ENCODE data around the gene C8G.

The C8G gene

GRCh38 chr9:136935651-136936050 is 9.4 kb upstream of the C8G start:
- Histone ChIP-seq H3K9me3 (replicated peaks; ENCODE audit: low read length) (no peaks in the 10 kb centered on the region), H3K9ac (ENCODE audit: low read depth, low read length) (no peak overlapping the region), H3K4me2 (ENCODE audit: low read length) (no peak overlapping the region), H3K4me1 (ENCODE audit: control insufficient read depth, insufficient read depth, low read length) (peaks cover 6% of the 10 kb centered on the region), H3K36me3 (ENCODE audit: insufficient read depth, low read length) (peaks cover 24% of the 10 kb centered on the region), H3K4me3 (ENCODE audit: low read length) (no peak overlapping the region), H3K27me3 (ENCODE audit: control insufficient read depth, insufficient read depth, low read length) (no peaks in the 10 kb centered on the region)

- H3K4me1 ChIP-seq (ENCODE audit: control insufficient read depth, insufficient read depth, low read length), result peaks cover 6% of the 10 kb centered on the region
- no peak overlapping the region for H3K4me3 ChIP-seq (ENCODE audit: low read length)
- H3K4me2 ChIP-seq (ENCODE audit: low read length), result no peak overlapping the region
- no peaks in the 10 kb centered on the region for H3K27me3 ChIP-seq (ENCODE audit: control insufficient read depth, insufficient read depth, low read length)
- peaks cover 34% of the 10 kb centered on the region for H3K36me3 ChIP-seq (ENCODE audit: insufficient read depth, low read length)
- H3K9me3 ChIP-seq (replicated peaks; ENCODE audit: low read length), result no peaks in the 10 kb centered on the region
- no peak overlapping the region for H3K9ac ChIP-seq (ENCODE audit: low read depth, low read length)
Observed at GRCh38 chr9:136936645-136937170, 8.3 kb upstream of the C8G start.

GRCh38 chr9:136937186-136938001 is 7.6 kb upstream of the C8G start:
- peaks cover 6% of the 10 kb centered on the region for H3K4me1 ChIP-seq (ENCODE audit: control insufficient read depth, insufficient read depth, low read length)
- no peaks in the 10 kb centered on the region for H3K9me3 ChIP-seq (replicated peaks; ENCODE audit: low read length)
- no peak overlapping the region for H3K9ac ChIP-seq (ENCODE audit: low read depth, low read length)
- peaks cover 41% of the 10 kb centered on the region for H3K36me3 ChIP-seq (ENCODE audit: insufficient read depth, low read length)
- no peaks in the 10 kb centered on the region for H3K27me3 ChIP-seq (ENCODE audit: control insufficient read depth, insufficient read depth, low read length)
- H3K4me2 ChIP-seq (ENCODE audit: low read length), result no peak overlapping the region
- no peak overlapping the region for H3K4me3 ChIP-seq (ENCODE audit: low read length)

GRCh38 chr9:136939431-136939995 is 5.5 kb upstream of the C8G start:
- Histone ChIP-seq H3K27me3 (ENCODE audit: control insufficient read depth, insufficient read depth, low read length) (no peaks in the 10 kb centered on the region), H3K9ac (ENCODE audit: low read depth, low read length) (no peak overlapping the region), H3K4me2 (ENCODE audit: low read length) (no peak overlapping the region), H3K36me3 (ENCODE audit: insufficient read depth, low read length) (peaks cover 50% of the 10 kb centered on the region), H3K4me1 (ENCODE audit: control insufficient read depth, insufficient read depth, low read length) (peaks cover 15% of the 10 kb centered on the region), H3K9me3 (replicated peaks; ENCODE audit: low read length) (no peaks in the 10 kb centered on the region), H3K4me3 (ENCODE audit: low read length) (no peak overlapping the region)

GRCh38 chr9:136939996-136940525 is 5.0 kb upstream of the C8G start:
- H3K27me3 ChIP-seq (ENCODE audit: control insufficient read depth, insufficient read depth, low read length), result no peaks in the 10 kb centered on the region
- peaks cover 50% of the 10 kb centered on the region for H3K36me3 ChIP-seq (ENCODE audit: insufficient read depth, low read length)
- peaks cover 19% of the 10 kb centered on the region for H3K4me1 ChIP-seq (ENCODE audit: control insufficient read depth, insufficient read depth, low read length)
- no peak overlapping the region for H3K4me3 ChIP-seq (ENCODE audit: low read length)
- H3K9ac ChIP-seq (ENCODE audit: low read depth, low read length), result no peak overlapping the region
- H3K4me2 ChIP-seq (ENCODE audit: low read length), result no peak overlapping the region
- no peaks in the 10 kb centered on the region for H3K9me3 ChIP-seq (replicated peaks; ENCODE audit: low read length)

DNA sequence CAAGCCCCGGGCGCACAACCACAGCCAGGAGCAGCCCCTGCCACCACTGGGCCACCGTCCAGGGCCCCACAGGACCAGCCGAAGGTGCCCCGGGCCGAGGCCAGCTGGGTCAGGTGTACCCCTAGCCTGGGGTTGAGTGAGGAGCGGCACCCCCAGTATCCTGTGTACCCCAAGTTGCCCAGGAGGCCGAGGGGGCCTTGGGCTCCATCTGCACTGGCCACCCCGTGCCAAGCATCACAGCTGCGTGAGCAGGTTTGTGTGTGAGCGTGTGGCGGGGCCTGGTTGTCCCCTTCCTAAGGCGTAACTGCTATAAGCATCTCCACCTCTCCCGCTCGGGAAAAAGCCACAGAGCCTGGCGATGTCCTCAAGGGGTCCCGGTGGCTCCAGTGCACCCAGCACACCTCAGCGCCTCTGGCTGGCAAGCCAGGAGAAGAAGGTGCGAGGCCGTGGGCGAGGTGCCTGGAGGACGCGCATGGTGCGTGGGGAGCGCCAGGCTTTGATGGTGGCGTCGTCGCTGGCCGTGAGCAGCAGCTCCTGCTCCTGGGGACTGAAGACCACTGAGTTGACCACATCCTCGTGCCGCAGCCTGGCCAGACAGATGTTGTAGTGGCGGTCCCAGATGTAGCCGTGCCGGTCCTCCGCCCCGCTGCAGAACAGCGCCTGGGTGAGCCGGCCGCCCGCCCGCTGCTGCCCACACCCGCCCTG is 4.4 kb upstream of the C8G start:
- Histone ChIP-seq H3K4me1 (ENCODE audit: control insufficient read depth, insufficient read depth, low read length) (peaks cover 19% of the 10 kb centered on the region), H3K4me2 (ENCODE audit: low read length) (no peak overlapping the region), H3K9ac (ENCODE audit: low read depth, low read length) (no peak overlapping the region), H3K36me3 (ENCODE audit: insufficient read depth, low read length) (peaks cover 50% of the 10 kb centered on the region), H3K9me3 (replicated peaks; ENCODE audit: low read length) (no peaks in the 10 kb centered on the region), H3K4me3 (ENCODE audit: low read length) (no peak overlapping the region), H3K27me3 (ENCODE audit: control insufficient read depth, insufficient read depth, low read length) (no peaks in the 10 kb centered on the region)

DNA sequence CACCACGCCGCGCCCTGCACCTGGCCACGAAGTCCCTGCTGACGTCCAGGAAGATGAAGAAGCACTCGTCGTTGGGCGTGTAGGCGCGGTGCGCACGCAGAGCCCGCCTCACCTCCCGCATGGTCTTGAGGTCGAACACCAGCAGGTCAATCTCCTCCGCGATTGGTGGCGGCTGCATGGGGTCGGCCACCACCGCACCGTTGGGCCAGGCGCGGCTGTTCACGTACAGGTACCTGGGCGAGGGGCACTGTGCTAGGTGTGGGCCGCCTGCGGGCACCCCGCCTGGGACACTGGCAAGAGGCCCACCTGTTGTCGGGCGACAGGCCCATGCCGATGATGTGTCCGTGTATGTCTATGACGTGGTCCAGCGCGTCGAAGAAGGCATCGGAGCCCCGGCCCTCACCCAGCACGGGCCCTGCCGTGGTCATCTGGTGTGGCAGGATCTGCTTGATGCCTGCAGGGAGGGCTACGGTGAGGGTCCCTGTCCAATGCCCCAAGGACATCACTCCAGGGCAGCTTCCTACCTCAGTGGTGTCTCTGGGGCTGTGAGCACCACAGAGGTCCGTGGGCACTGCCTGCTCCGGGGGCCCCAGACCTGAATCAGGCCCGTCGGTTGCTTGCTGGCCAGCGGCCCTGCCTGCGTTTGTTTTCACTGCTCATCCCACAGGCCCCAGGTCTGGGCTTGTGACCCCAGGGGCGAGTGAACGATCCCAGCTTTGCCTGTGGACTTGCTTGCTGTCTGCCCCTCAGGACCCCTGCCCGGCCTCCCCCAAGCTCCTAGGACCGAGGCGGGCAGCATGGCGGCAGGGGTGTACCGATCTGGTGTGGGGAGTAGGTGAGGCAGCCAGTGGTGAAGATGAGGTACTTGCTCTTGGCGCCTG is 3.6 kb upstream of the C8G start:
- peaks cover 50% of the 10 kb centered on the region for H3K36me3 ChIP-seq (ENCODE audit: insufficient read depth, low read length)
- H3K4me1 ChIP-seq (ENCODE audit: control insufficient read depth, insufficient read depth, low read length), result peaks cover 19% of the 10 kb centered on the region
- no peaks in the 10 kb centered on the region for H3K27me3 ChIP-seq (ENCODE audit: control insufficient read depth, insufficient read depth, low read length)
- no peaks in the 10 kb centered on the region for H3K9me3 ChIP-seq (replicated peaks; ENCODE audit: low read length)
- H3K9ac ChIP-seq (ENCODE audit: low read depth, low read length), result no peak overlapping the region
- H3K4me3 ChIP-seq (ENCODE audit: low read length), result no peak overlapping the region
- H3K4me2 ChIP-seq (ENCODE audit: low read length), result no peak overlapping the region

DNA sequence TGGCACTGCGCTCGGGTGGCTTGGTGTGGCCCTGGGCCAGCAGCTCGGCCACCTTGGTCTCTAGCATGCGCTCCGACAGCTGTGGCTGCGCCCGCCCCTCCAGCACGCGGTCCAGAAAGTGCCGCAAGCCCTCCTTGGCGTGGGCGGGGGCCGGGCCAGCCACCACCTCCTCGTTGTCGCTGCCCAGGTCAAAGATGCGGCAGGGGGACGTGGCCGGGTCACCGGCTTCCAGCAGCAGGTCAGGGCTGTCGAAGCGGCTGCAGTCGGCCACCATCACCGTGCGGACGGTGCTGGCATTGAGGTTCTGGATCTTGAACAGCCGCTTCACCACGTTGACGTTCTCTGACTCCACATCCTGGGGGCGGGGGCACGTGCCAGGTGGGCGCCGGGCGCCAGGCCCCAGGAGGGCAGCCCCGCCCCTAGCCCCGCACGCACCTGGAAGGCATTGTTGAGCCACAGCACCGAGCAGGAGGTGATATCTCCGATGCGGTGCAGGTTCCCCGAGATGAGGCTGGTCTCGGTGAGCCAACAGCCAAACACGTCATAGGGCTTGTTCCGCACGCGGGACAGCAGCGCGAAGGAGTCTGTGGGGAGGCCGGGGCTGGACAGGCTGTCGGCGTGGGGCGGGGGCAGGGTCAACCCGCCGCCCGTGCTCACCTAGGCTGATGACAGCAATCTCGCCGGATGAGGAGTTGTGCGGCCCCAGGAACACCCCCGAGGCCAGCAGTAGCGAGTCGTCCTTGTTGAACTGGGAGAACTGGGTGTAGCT is 2.7 kb upstream of the C8G start:
- Histone ChIP-seq H3K4me1 (ENCODE audit: control insufficient read depth, insufficient read depth, low read length) (peaks cover 26% of the 10 kb centered on the region), H3K4me3 (ENCODE audit: low read length) (no peak overlapping the region)

DNA sequence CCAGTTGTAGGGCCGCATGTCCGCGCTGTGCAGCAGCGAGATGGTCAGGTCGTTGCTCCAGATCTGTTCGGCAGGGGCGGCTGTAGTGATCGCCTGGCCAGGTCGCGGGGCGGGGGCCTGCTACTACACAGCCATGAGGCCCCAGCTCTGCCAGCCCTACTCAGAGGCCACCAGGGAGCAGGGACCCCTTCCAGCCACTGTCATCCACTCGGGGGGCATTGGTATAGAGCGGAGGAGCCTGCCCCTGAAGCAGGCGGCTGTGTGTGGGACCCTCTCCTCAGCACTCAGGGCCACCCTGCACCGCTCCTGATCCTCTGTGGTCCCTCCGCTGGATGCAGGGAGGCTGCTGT is 2.2 kb upstream of the C8G start:
- peak overlapping the region; percentile 85 for H3K4me2 ChIP-seq (ENCODE audit: low read length)

More for the DNA sequence above, 2.7 kb upstream of the C8G start:
- Histone ChIP-seq H3K9ac (ENCODE audit: low read depth, low read length) (no peak overlapping the region), H3K4me2 (ENCODE audit: low read length) (peak overlapping the region; percentile 85), H3K27me3 (ENCODE audit: control insufficient read depth, insufficient read depth, low read length) (no peaks in the 10 kb centered on the region), H3K9me3 (replicated peaks; ENCODE audit: low read length) (no peaks in the 10 kb centered on the region), H3K36me3 (ENCODE audit: insufficient read depth, low read length) (peaks cover 50% of the 10 kb centered on the region)

More for the DNA sequence above, 2.2 kb upstream of the C8G start:
- Histone ChIP-seq H3K27me3 (ENCODE audit: control insufficient read depth, insufficient read depth, low read length) (no peaks in the 10 kb centered on the region), H3K4me3 (ENCODE audit: low read length) (peak overlapping the region; percentile 100), H3K9me3 (replicated peaks; ENCODE audit: low read length) (no peaks in the 10 kb centered on the region), H3K4me1 (ENCODE audit: control insufficient read depth, insufficient read depth, low read length) (peaks cover 32% of the 10 kb centered on the region), H3K9ac (ENCODE audit: low read depth, low read length) (peak overlapping the region; percentile 97), H3K36me3 (ENCODE audit: insufficient read depth, low read length) (peaks cover 47% of the 10 kb centered on the region)
